Occipital lobe (tissue), 2 donors: ENCODE measurements around the gene EDN2. TPM values are rescaled to one million over a fixed set of nuclear protein-coding genes. Genes with fewer than 3 reads are reported as not detected.

Source experiments
- DNase-seq: peaks from one replicate; lab custom pipeline; 2025; lab: John Stamatoyannopoulos, UW
- total RNA-seq: library from RNA; depleted of rRNA; stranded (reverse); fragments of >200 nt; gene quantifications from one replicate; pipeline ENCODE4 v1.2.3, GENCODE V29; 2014

The EDN2 gene
- not detected for total RNA-seq

GRCh38 chr1:41484402-41485241, at the start of gene EDN2:
EDN2 (minus strand) TSS chr1:41484683; CDS start chr1:41484601, 82 bp downstream.
- DNase-seq, result no peak

DNA sequence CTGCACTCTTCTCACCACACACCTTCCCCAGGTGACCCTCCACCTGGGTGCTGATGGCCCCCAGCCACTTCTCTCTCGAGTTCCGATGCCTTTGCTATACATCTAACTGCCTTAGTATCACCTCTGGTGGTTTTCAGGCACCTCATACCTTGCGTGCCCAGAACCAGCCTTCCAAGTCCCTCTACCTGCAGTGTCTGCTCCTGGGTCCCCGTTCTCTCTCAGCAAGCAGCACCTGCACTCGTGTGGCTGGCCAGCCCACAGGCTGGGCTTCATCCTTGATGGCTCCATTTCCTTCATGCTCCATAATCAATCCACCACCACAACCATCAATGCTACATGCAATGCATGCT, 49.2 kb upstream of the EDN2 start:
- no peak for DNase-seq

DNA sequence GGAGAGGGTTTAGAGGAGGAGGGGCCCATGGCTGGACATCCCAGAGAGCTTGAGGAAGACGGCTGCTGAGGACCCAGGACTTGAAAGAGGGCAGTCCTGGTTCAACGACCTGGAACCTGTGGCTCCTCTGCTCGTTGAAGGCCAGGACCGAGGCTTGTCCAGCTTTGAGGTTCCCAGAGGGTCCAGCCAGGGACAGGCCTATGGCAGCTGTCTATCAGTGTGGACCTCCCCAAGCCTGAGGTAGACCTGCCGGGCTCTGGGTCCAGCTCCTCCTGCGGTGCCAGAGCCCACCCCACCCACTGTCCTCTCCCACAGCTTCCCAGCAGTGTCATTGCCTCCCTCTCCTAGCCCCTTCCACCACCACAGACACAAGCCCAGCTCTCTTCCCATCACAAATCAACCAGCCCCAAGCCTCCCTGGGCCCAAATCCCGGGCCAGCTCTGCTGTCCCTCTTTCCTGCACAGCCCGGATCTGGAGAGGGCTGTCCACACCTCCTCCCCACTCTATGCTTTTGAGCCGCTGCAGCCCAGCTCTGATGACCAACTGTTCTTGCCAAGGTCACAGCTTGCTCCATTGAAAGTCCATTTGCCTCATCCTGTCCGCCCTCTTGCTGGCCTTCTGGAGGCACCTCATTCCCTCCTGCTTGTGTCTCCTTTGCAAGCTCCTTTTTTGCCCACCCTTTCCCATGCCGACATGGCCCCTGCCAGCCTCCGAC, 48.7 kb upstream of the EDN2 start:
- no peak for DNase-seq

- no peak for DNase-seq
Observed at GRCh38 chr1:41532206-41532975, 47.9 kb upstream of the EDN2 start.

DNA sequence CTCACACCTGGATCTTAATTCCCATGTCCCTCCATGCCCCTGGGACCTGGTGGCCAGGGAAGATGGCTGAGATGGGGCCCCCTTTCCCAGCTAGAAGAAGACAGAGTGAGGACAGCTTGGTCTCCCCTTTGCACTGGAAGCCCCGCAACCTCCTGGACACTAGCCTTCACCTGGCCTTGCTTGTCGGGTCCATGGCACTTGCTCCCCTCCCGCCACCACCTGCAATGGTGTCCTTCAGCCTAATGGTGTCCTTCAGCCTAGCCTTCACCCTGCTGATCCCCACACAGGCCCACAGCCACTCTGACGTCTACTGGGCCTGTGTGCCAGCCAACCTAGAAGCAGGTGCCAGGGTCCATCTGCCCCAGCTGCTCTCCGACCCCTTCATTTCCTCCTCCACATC, 45.9 kb upstream of the EDN2 start:
- DNase-seq, result no peak

GRCh38 chr1:41529621-41530395, 45.3 kb upstream of the EDN2 start:
- no peak for DNase-seq

GRCh38 chr1:41528726-41529605, 44.5 kb upstream of the EDN2 start:
- DNase-seq, result no peak

GRCh38 chr1:41528106-41528505, 43.6 kb upstream of the EDN2 start:
- no peak for DNase-seq

GRCh38 chr1:41526956-41527561, 42.6 kb upstream of the EDN2 start:
- no peak for DNase-seq

GRCh38 chr1:41525891-41526587, 41.6 kb upstream of the EDN2 start:
- no peak for DNase-seq

GRCh38 chr1:41524676-41525675, 40.5 kb upstream of the EDN2 start:
- DNase-seq, result no peak

GRCh38 chr1:41523949-41524675, 39.6 kb upstream of the EDN2 start:
- no peak for DNase-seq

GRCh38 chr1:41523071-41523470, 38.6 kb upstream of the EDN2 start:
- no peak for DNase-seq

- no peak for DNase-seq
Observed at GRCh38 chr1:41521766-41522165, 37.3 kb upstream of the EDN2 start.

DNA sequence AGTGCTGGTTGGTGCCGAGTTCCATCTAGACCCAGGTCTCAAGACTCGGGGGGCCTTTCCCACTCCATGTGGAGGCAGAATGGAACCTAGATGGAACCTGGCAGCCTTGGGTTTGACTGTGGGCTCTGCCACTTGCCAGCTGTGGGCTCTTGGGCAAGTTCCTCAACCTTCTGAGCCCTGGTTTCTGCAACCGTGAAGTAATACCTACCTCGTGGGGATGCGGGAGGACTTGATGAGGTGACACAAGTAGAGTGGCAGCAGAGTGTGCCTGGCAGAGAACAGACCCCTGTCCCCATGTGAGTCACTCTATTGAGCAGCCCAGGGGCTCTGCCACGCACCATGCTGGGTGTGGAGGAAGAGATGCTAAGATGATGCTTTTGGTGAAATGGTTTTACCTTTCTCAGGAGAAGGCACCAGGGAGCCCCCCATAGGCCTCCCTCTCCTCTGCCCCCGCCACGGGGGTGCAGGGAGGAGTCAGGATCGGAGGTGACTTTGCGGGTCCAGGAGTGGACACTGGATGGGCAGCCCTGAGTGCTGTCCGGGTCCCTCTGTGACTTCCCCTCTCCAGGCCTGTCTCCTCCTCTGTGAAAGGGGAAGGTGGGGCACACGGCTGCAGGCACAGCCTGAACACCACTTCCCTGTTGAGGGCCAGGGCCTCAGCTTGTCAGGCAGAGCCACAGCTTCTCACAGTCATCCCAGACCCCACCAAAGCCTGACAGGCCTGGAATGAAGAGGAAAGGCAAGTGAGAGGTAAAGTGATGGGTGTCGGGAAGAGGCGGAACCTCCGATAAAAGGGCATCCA, 36.7 kb upstream of the EDN2 start:
- no peak for DNase-seq

DNA sequence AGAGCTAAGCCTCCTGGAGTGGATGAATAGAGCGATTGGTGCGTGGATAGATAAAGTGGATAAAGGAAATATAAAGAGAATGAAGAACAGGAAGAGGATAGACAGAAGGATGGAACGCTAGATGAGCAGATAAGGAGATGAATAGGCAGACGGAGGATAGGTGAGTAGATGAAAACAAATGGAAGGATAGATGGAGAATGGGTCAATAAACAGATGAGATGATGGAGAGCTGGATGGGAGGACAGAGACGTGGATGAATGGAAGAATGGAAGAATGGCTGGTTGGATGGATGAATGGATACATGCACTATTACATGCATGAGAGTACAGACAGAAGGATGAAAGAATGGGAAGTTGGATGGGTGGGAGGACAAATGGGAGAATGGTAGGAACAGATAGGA, 35.2 kb upstream of the EDN2 start:
- DNase-seq, result no peak

- no peak for DNase-seq
Observed at GRCh38 chr1:41518471-41518870, 34.0 kb upstream of the EDN2 start.
